GM23338 (cell line): ENCODE data around the gene METAP1D. TPM values are rescaled to one million over a fixed set of nuclear protein-coding genes. Genes with fewer than 3 reads are reported as not detected.

ENCODE experiments used
- ATAC-seq: fragments of 200-7000 bp; cut with Tn5 transposase; 3 replicates; pipeline ENCODE4 v1.9.1; 2020
- DNase-seq: peaks from one replicate; pipeline ENCODE4 v3.0.0-alpha.2; 2015; ENCODE audit warnings: low spot score
- H2AFZ ChIP-seq: fragments of 200-600 bp; sonication (generic); 2 replicates; pipeline ENCODE4 v1.8.0; 2016; ENCODE audit warnings: antibody characterized with exemption, mild to moderate bottlenecking, moderate library complexity
- H3F3A ChIP-seq: fragments of 200-600 bp; sonication (generic); replicated peaks from 2 replicates; pipeline ENCODE4 v1.8.0; 2017; ENCODE audit warnings: antibody characterized with exemption, mixed run types, low read depth
- H3K27ac ChIP-seq: fragments of 200-600 bp; sonication (generic); 2 replicates; pipeline ENCODE4 v1.6.1; 2016; ENCODE audit warnings: low read depth
- H3K27me3 ChIP-seq: fragments of 200-600 bp; sonication (generic); 2 replicates; pipeline ENCODE4 v1.8.0; 2016; ENCODE audit warnings: mild to moderate bottlenecking, mixed run types, moderate library complexity; ENCODE audit not compliant: insufficient read depth
- H3K36me3 ChIP-seq: fragments of 200-600 bp; sonication (generic); 2 replicates; pipeline ENCODE4 v1.8.0; 2016; ENCODE audit warnings: mild to moderate bottlenecking; ENCODE audit not compliant: insufficient read depth
- H3K4me1 ChIP-seq: fragments of 200-600 bp; sonication (generic); 2 replicates; pipeline ENCODE4 v1.8.0; 2016; ENCODE audit warnings: mild to moderate bottlenecking, moderate library complexity; ENCODE audit not compliant: insufficient read depth
- H3K4me2 ChIP-seq: fragments of 200-600 bp; sonication (generic); 2 replicates; pipeline ENCODE4 v1.7.1; 2017; ENCODE audit warnings: mixed run types
- H3K4me3 ChIP-seq: fragments of 200-600 bp; sonication (generic); 2 replicates; pipeline ENCODE4 v1.6.1; 2016; ENCODE audit warnings: mixed run types
- H3K79me2 ChIP-seq: fragments of 200-600 bp; sonication (generic); replicated peaks from 2 replicates; pipeline ENCODE4 v1.8.0; 2017; ENCODE audit warnings: mild to moderate bottlenecking; ENCODE audit not compliant: insufficient read depth
- H3K9me2 ChIP-seq: fragments of 200-600 bp; sonication (generic); 2 replicates; pipeline ENCODE4 v1.8.0; 2017; ENCODE audit not compliant: insufficient read depth
- H4K20me1 ChIP-seq: fragments of 200-600 bp; sonication (generic); replicated peaks from 2 replicates; pipeline ENCODE4 v1.8.0; 2017; ENCODE audit warnings: mild to moderate bottlenecking; ENCODE audit not compliant: insufficient read depth
- H3K27ac Mint-ChIP-seq: 2 replicates; pipeline ENCODE4 v1.8.0; 2020; ENCODE audit warnings: inconsistent platforms, mild to moderate bottlenecking, moderate library complexity, mixed read lengths
- H3K27me3 Mint-ChIP-seq: 3 replicates; pipeline ENCODE4 v1.8.0; 2022; ENCODE audit warnings: low read depth, mild to moderate bottlenecking, moderate library complexity, mixed read lengths, inconsistent platforms; ENCODE audit not compliant: insufficient read depth, poor library complexity
- H3K36me3 Mint-ChIP-seq: 3 replicates; pipeline ENCODE4 v1.8.0; 2021; ENCODE audit warnings: low read depth, mild to moderate bottlenecking, inconsistent platforms, moderate library complexity, mixed read lengths
- H3K4me1 Mint-ChIP-seq: 3 replicates; pipeline ENCODE4 v1.8.0; 2020; ENCODE audit warnings: mild to moderate bottlenecking, inconsistent platforms, mixed read lengths
- H3K4me3 Mint-ChIP-seq: 3 replicates; pipeline ENCODE4 v1.8.0; 2021; ENCODE audit warnings: moderate library complexity, mild to moderate bottlenecking, inconsistent platforms, mixed read lengths
- H3K9me3 Mint-ChIP-seq: 3 replicates; pipeline ENCODE4 v1.8.0; 2020; ENCODE audit warnings: moderate library complexity, mild to moderate bottlenecking, inconsistent platforms, mixed read lengths
- CREB1 ChIP-seq: fragments of 250-450 bp; sonication (Bioruptor Pico); IDR thresholded peaks from 2 replicates; pipeline ENCODE4 v1.5.0; 2020; ENCODE audit warnings: low read depth, mild to moderate bottlenecking, moderate library complexity
- ETS1 ChIP-seq: IDR thresholded peaks from 2 replicates; pipeline ENCODE4 v1.6.1; 2016; ENCODE audit warnings: antibody characterized with exemption
- EZH2 ChIP-seq: fragments of 200-600 bp; sonication (generic); IDR thresholded peaks from one replicate; pipeline ENCODE4 v1.8.0; 2017; ENCODE audit warnings: antibody characterized with exemption, mild to moderate bottlenecking, low read depth; ENCODE audit not compliant: unreplicated experiment
- NANOG ChIP-seq: IDR thresholded peaks from 2 replicates; pipeline ENCODE4 v1.6.1; 2016; ENCODE audit warnings: antibody characterized with exemption, borderline replicate concordance
- POLR2AphosphoS5 ChIP-seq: IDR thresholded peaks from 2 replicates; pipeline ENCODE4 v1.6.1; 2016; ENCODE audit warnings: antibody characterized with exemption, low read depth
- polyA plus RNA-seq: library from polyadenylated mRNA; unstranded; fragments of >200 nt; fragmentation: Nextera tagmentation; extraction: Ambion mirVana; gene quantifications from 2 replicates; pipeline ENCODE4 v1.2.1, GENCODE V29; 2016
- total RNA-seq: library from RNA; depleted of rRNA; stranded (reverse); fragments of >200 nt; shearing (Covaris generic); gene quantifications from 2 replicates; pipeline ENCODE4 v1.2.3, GENCODE V29; 2014
- TF ChIP-seq, protein P1 (sequence below): IDR thresholded peaks from one replicate; pipeline ENCODE4 v1.6.1; 2018; ENCODE audit warnings: antibody characterized with exemption; ENCODE audit not compliant: unreplicated experiment
- TF ChIP-seq, protein P2 (sequence below): fragments of 250-450 bp; sonication (Bioruptor Pico); IDR thresholded peaks from 2 replicates; pipeline ENCODE4 v1.5.0; 2020; ENCODE audit warnings: mild to moderate bottlenecking, moderate library complexity

METAP1D gene
- total and polyA plus RNA-seq, 2 experiments from 2014 or later: 12.8 to 15.5 TPM

DNA sequence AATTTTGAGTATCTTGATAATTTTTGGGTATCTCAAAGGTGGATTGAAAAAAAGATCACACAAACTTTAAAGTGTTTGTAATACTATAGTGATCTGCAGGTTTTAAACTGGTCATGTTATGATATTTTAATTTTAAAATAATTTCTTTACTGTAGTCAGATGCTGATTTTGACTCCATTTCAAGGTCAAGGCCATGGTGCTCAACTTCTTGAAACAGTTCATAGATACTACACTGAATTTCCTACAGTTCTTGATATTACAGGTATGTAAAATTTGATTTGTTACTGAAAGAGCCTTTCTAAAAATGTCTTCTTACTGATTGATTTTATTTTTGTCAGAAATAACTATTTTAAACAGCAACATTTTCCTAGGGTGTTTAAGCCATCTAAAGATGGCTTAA is 33.1 kb upstream of the METAP1D start:
- ATAC-seq (no peak), DNase-seq (no peak)
- Histone ChIP-seq H3K27ac (no peak overlapping the region), H3K4me3 (no peak overlapping the region), H3F3A (no peaks in the 10 kb centered on the region), H3K79me2 (no peaks in the 10 kb centered on the region), H3K4me1 (no peaks in the 10 kb centered on the region), H3K27me3 (no peaks in the 10 kb centered on the region), H3K9me2 (no peaks in the 10 kb centered on the region), H2AFZ (no peak overlapping the region), H3K36me3 (0 out of 2 replicates have a peak, but pooled peaks cover 12% of the 10 kb centered on the region), H4K20me1 (0 out of 2 replicates have a peak, but pooled peaks cover 9% of the 10 kb centered on the region), H3K4me2 (no peak overlapping the region)
- Mint-ChIP-seq H3K4me1 (no peaks in the 10 kb centered on the region), H3K27ac (no peak overlapping the region), H3K9me3 (no peaks in the 10 kb centered on the region), H3K4me3 (no peak overlapping the region), H3K36me3 (peaks cover 21% of the 10 kb centered on the region; the same call in 2 of the 3 replicates), H3K27me3 (no peaks in the 10 kb centered on the region)
- TF ChIP-seq EZH2 (no peak), CREB1 (CRISPR knock-in tag) (no peak), POLR2AphosphoS5 (no peak), NANOG (no peak)
- TF ChIP-seq, protein P1, sequence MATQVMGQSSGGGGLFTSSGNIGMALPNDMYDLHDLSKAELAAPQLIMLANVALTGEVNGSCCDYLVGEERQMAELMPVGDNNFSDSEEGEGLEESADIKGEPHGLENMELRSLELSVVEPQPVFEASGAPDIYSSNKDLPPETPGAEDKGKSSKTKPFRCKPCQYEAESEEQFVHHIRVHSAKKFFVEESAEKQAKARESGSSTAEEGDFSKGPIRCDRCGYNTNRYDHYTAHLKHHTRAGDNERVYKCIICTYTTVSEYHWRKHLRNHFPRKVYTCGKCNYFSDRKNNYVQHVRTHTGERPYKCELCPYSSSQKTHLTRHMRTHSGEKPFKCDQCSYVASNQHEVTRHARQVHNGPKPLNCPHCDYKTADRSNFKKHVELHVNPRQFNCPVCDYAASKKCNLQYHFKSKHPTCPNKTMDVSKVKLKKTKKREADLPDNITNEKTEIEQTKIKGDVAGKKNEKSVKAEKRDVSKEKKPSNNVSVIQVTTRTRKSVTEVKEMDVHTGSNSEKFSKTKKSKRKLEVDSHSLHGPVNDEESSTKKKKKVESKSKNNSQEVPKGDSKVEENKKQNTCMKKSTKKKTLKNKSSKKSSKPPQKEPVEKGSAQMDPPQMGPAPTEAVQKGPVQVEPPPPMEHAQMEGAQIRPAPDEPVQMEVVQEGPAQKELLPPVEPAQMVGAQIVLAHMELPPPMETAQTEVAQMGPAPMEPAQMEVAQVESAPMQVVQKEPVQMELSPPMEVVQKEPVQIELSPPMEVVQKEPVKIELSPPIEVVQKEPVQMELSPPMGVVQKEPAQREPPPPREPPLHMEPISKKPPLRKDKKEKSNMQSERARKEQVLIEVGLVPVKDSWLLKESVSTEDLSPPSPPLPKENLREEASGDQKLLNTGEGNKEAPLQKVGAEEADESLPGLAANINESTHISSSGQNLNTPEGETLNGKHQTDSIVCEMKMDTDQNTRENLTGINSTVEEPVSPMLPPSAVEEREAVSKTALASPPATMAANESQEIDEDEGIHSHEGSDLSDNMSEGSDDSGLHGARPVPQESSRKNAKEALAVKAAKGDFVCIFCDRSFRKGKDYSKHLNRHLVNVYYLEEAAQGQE: no peak

- DNase-seq (no peak), ATAC-seq (no peak)
- Mint-ChIP-seq H3K4me1 (no peaks in the 10 kb centered on the region), H3K4me3 (no peak overlapping the region), H3K9me3 (no peaks in the 10 kb centered on the region), H3K27me3 (no peaks in the 10 kb centered on the region), H3K27ac (no peak overlapping the region), H3K36me3 (peaks cover 21% of the 10 kb centered on the region)
- Histone ChIP-seq H3K27me3 (no peaks in the 10 kb centered on the region), H3K4me2 (no peak overlapping the region), H3K79me2 (no peaks in the 10 kb centered on the region), H2AFZ (no peak overlapping the region), H3K4me1 (no peaks in the 10 kb centered on the region), H3K27ac (no peak overlapping the region), H4K20me1 (0 out of 2 replicates have a peak, but pooled peaks cover 9% of the 10 kb centered on the region), H3K4me3 (no peak overlapping the region), H3K36me3 (0 out of 2 replicates have a peak, but pooled peaks cover 12% of the 10 kb centered on the region), H3K9me2 (no peaks in the 10 kb centered on the region), H3F3A (no peaks in the 10 kb centered on the region)
- TF ChIP-seq ETS1: no peak
- TF ChIP-seq, protein P2, sequence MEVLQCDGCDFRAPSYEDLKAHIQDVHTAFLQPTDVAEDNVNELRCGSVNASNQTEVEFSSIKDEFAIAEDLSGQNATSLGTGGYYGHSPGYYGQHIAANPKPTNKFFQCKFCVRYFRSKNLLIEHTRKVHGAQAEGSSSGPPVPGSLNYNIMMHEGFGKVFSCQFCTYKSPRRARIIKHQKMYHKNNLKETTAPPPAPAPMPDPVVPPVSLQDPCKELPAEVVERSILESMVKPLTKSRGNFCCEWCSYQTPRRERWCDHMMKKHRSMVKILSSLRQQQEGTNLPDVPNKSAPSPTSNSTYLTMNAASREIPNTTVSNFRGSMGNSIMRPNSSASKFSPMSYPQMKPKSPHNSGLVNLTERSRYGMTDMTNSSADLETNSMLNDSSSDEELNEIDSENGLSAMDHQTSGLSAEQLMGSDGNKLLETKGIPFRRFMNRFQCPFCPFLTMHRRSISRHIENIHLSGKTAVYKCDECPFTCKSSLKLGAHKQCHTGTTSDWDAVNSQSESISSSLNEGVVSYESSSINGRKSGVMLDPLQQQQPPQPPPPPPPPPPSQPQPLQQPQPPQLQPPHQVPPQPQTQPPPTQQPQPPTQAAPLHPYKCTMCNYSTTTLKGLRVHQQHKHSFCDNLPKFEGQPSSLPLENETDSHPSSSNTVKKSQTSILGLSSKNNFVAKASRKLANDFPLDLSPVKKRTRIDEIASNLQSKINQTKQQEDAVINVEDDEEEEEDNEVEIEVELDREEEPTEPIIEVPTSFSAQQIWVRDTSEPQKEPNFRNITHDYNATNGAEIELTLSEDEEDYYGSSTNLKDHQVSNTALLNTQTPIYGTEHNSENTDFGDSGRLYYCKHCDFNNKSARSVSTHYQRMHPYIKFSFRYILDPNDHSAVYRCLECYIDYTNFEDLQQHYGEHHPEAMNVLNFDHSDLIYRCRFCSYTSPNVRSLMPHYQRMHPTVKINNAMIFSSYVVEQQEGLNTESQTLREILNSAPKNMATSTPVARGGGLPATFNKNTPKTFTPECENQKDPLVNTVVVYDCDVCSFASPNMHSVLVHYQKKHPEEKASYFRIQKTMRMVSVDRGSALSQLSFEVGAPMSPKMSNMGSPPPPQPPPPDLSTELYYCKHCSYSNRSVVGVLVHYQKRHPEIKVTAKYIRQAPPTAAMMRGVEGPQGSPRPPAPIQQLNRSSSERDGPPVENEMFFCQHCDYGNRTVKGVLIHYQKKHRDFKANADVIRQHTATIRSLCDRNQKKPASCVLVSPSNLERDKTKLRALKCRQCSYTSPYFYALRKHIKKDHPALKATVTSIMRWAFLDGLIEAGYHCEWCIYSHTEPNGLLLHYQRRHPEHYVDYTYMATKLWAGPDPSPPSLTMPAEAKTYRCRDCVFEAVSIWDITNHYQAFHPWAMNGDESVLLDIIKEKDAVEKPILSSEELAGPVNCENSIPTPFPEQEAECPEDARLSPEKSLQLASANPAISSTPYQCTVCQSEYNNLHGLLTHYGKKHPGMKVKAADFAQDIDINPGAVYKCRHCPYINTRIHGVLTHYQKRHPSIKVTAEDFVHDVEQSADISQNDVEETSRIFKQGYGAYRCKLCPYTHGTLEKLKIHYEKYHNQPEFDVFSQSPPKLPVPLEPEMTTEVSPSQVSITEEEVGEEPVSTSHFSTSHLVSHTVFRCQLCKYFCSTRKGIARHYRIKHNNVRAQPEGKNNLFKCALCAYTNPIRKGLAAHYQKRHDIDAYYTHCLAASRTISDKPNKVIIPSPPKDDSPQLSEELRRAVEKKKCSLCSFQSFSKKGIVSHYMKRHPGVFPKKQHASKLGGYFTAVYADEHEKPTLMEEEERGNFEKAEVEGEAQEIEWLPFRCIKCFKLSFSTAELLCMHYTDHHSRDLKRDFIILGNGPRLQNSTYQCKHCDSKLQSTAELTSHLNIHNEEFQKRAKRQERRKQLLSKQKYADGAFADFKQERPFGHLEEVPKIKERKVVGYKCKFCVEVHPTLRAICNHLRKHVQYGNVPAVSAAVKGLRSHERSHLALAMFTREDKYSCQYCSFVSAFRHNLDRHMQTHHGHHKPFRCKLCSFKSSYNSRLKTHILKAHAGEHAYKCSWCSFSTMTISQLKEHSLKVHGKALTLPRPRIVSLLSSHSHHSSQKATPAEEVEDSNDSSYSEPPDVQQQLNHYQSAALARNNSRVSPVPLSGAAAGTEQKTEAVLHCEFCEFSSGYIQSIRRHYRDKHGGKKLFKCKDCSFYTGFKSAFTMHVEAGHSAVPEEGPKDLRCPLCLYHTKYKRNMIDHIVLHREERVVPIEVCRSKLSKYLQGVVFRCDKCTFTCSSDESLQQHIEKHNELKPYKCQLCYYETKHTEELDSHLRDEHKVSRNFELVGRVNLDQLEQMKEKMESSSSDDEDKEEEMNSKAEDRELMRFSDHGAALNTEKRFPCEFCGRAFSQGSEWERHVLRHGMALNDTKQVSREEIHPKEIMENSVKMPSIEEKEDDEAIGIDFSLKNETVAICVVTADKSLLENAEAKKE (CRISPR knock-in tag): no peak
- TF ChIP-seq, protein P1: no peak
These were observed 31.2 kb upstream of the METAP1D start for GRCh38 chr2:171968509-171968908.
